Right lobe of liver (tissue), 6 donors: ENCODE data around the gene NUCB1. TPM values are rescaled to one million over a fixed set of nuclear protein-coding genes. Genes with fewer than 3 reads are reported as not detected.

Experiments
- ATAC-seq, 4 donors: fragments of 200-7000 bp; cut with Tn5 transposase; one replicate each; pipeline ENCODE4 v1.9.1; 2020; ENCODE audit warnings: mild to moderate bottlenecking in 4 of 4, moderate library complexity in 4 of 4
- DNase-seq, 3 donors: peaks; one replicate each; pipeline ENCODE4 v3.0.0-alpha.2; 2020
- H3K27ac ChIP-seq, 3 donors: fragments of 200-600 bp; one replicate each; pipeline ENCODE4 v1.8.0; 2022
- H3K27me3 ChIP-seq, 2 donors: fragments of 200-600 bp; one replicate each; pipeline ENCODE4 v1.8.0; 2022
- H3K36me3 ChIP-seq, 4 donors: fragments of 200-600 bp; sonication (generic) in 1 of 4; one replicate each; pipeline versions ENCODE4 v1.5.1 to v1.8.0; 2017 to 2022; ENCODE audit warnings: control low read depth in 1 of 4
- H3K4me1 ChIP-seq, 4 donors: fragments of 200-600 bp; sonication (generic) in 1 of 4; one replicate each; pipeline versions ENCODE4 v1.5.1 to v1.8.0; 2017 to 2022; ENCODE audit warnings: control low read depth in 1 of 4
- H3K4me3 ChIP-seq, 3 donors: fragments of 200-600 bp; one replicate each; pipeline ENCODE4 v1.8.0; 2022
- H3K9me3 ChIP-seq, 4 donors: fragments of 200-600 bp; sonication (generic) in 1 of 4; one replicate each; pipeline versions ENCODE4 v1.5.1 to v1.8.0; 2017 to 2022; ENCODE audit warnings: control low read depth in 1 of 4
- CTCF ChIP-seq, 4 donors: fragments of 200-600 bp in 3 of 4; fragments of 450-650 bp in 1 of 4; IDR thresholded peaks; one replicate each; pipeline versions ENCODE4 v1.5.1 to v1.8.0; 2016 to 2022; ENCODE audit warnings: antibody characterized with exemption in 4 of 4, mild to moderate bottlenecking in 2 of 4
- POLR2A ChIP-seq: fragments of 450-650 bp; IDR thresholded peaks from one replicate; pipeline ENCODE4 v1.6.1; 2017; ENCODE audit warnings: antibody characterized with exemption, mild to moderate bottlenecking
- WGBS: methylation state at CpG from one replicate; pipeline ENCODE4 v1.1.6; 2018; ENCODE audit warnings: low coverage, low lambda C conversion rate; ENCODE audit not compliant: insufficient coverage; ENCODE audit errors: missing lambda C conversion rate; 5-methylcytosine and 5-hydroxymethylcytosine counted together
- intact Hi-C, 2 donors: fragments of 100-400 bp; cut with DNase I; formaldehyde crosslinking; loops; one replicate each; pipeline versions ENCODE4 v1.11.2 to v1.14.1; 2022
- total RNA-seq, 6 experiments: library from RNA; depleted of rRNA in 2 of 6; stranded (reverse); fragments of >200 nt in 2 of 6; fragmentation: NEBNext Ultra II Directional in 3 of 6; extraction: Animal tissue kit (Norgen Biotek cat#: 25700) in 3 of 6; gene quantifications; one replicate each; pipeline versions ENCODE4 v1.1.0 to v1.2.4, GENCODE V29; 2016 to 2023
- donor health status: DM: no; HTN: yes; CAD: no.
- donor health status: DM: no; HTN: no; CAD: no.
- donor health status: DM: no; HTN: no; CAD: no.
- donor health status: DM: no; HTN: yes; CAD: no.
- donor health status: DM: no; HTN: yes; CAD: no.

NUCB1 gene
- total RNA-seq, 6 experiments from 2014 or later = 306 to 376 (median 349) TPM

GRCh38 chr19:48862827-48863226 is 37.3 kb upstream of the NUCB1 start:
- peaks cover 0 to 17% (median 2%) of the 10 kb centered on the region in 4 donors for H3K4me1 ChIP-seq

GRCh38 chr19:48866692-48867091 is 33.4 kb upstream of the NUCB1 start:
- 68% methylated on average over 3 of the region's 6 CpGs for WGBS
- intact Hi-C loops = no loop called here
- ATAC-seq = no peak
- TF ChIP-seq CTCF (IDR thresholded peaks at IDR 0.05) = no peak
- no peak for DNase-seq
- Histone ChIP-seq H3K27me3 (no peaks in the 10 kb centered on the region), H3K4me3 (no peak overlapping the region), H3K36me3 (no peaks in the 10 kb centered on the region), H3K27ac (no peak overlapping the region), H3K4me1 (peaks cover 0 to 17% (median 0%) of the 10 kb centered on the region in 4 donors), H3K9me3 (no peaks in the 10 kb centered on the region)

More at GRCh38 chr19:48862827-48863226, 37.3 kb upstream of the NUCB1 start:
- 68% methylated on average over 7 of the region's 7 CpGs for WGBS
- ATAC-seq = no peak
- Histone ChIP-seq H3K36me3 (peaks cover 0 to 2% (median 0%) of the 10 kb centered on the region in 4 donors), H3K4me3 (no peak overlapping the region), H3K27me3 (no peaks in the 10 kb centered on the region), H3K27ac (no peak overlapping the region), H3K9me3 (no peaks in the 10 kb centered on the region)
- no peak for DNase-seq
- TF ChIP-seq CTCF (IDR thresholded peaks at IDR 0.05) (no peak), POLR2A (no peak)
- intact Hi-C loops = no loop called here

- 65% methylated on average over 6 of the region's 14 CpGs for WGBS
- Histone ChIP-seq H3K9me3 (no peaks in the 10 kb centered on the region), H3K36me3 (no peaks in the 10 kb centered on the region), H3K27me3 (no peaks in the 10 kb centered on the region), H3K4me1 (peaks cover 0 to 17% (median 0%) of the 10 kb centered on the region in 4 donors), H3K27ac (peak overlapping the region; percentile 66 to 87 (median 85)), H3K4me3 (peak overlapping the region; percentile 31 to 47 (median 36))
- intact Hi-C loops = no loop called here
- DNase-seq = no peak
- ATAC-seq = no peak
- TF ChIP-seq CTCF (IDR thresholded peaks at IDR 0.05) (no peak), POLR2A (no peak)
Observed at GRCh38 chr19:48867123-48867745, 32.9 kb upstream of the NUCB1 start.

GRCh38 chr19:48867746-48868113 is 32.4 kb upstream of the NUCB1 start:
- Histone ChIP-seq H3K27ac (peak overlapping the region; percentile 66 to 87 (median 85)), H3K36me3 (no peaks in the 10 kb centered on the region), H3K4me3 (peak overlapping the region; percentile 31 to 47 (median 36)), H3K27me3 (no peaks in the 10 kb centered on the region), H3K4me1 (peaks cover 0 to 17% (median 0%) of the 10 kb centered on the region in 4 donors), H3K9me3 (no peaks in the 10 kb centered on the region)
- intact Hi-C loops = no loop called here
- no peak for DNase-seq
- no peak for ATAC-seq
- TF ChIP-seq CTCF (IDR thresholded peaks at IDR 0.05) (no peak), POLR2A (no peak)
- WGBS = 24% methylated on average over 2 of the region's 7 CpGs
